T-helper 17 cell (primary cell): Measurements from ENCODE around the gene TMTC2. TPM values are rescaled to one million over a fixed set of nuclear protein-coding genes. Genes with fewer than 3 reads are reported as not detected.

ENCODE experiments used
- ATAC-seq: fragments of 150-1000 bp; cut with Tn5 transposase; 2 replicates; pipeline ENCODE4 v1.10.0; 2021; ENCODE audit warnings: mild to moderate bottlenecking, moderate library complexity
- DNase-seq, 3 donors: peaks; one replicate each; pipeline versions ENCODE4 v3.0.0 to v3.0.0-alpha.2; 2020 to 2021
- H3K9me3 ChIP-seq: one replicate; pipeline ENCODE4 v1.7.0; 2013; ENCODE audit warnings: low read length, mild to moderate bottlenecking; ENCODE audit not compliant: control insufficient read depth, poor library complexity, severe bottlenecking
- H3K27ac Mint-ChIP-seq: one replicate; pipeline ENCODE4 v1.8.0; 2022; ENCODE audit warnings: mild to moderate bottlenecking, moderate library complexity, mixed read lengths
- H3K27me3 Mint-ChIP-seq: one replicate; pipeline ENCODE4 v1.8.0; 2022; ENCODE audit warnings: mixed read lengths
- H3K36me3 Mint-ChIP-seq: one replicate; pipeline ENCODE4 v1.8.0; 2022; ENCODE audit warnings: low read depth, mixed read lengths
- H3K4me1 Mint-ChIP-seq: one replicate; pipeline ENCODE4 v1.8.0; 2022; ENCODE audit warnings: mild to moderate bottlenecking, mixed read lengths
- H3K4me3 Mint-ChIP-seq: one replicate; pipeline ENCODE4 v1.8.0; 2022; ENCODE audit warnings: mild to moderate bottlenecking, moderate library complexity, mixed read lengths
- total RNA-seq, 4 donors: library from RNA in 2 of 4; stranded (reverse) in 2 of 4; gene quantifications; one replicate each; pipeline ENCODE4 v1.2.3 and lab custom pipeline; 2022 to 2026

Gene TMTC2
- total RNA-seq, 2 donors from 2014 or later, result 6.0 to 6.2 TPM

GRCh38 chr12:82877963-82878362 is 191.3 kb downstream of the TMTC2 start:
- Mint-ChIP-seq H3K27me3 (no peaks in the 10 kb centered on the region), H3K36me3 (no peaks in the 10 kb centered on the region), H3K27ac (no peak overlapping the region), H3K4me1 (peaks cover 2% of the 10 kb centered on the region), H3K4me3 (no peak overlapping the region)
- ATAC-seq, result no peak
- DNase-seq, result no peak
- H3K9me3 ChIP-seq, result no peaks in the 10 kb centered on the region

- Mint-ChIP-seq H3K4me1 (no peaks in the 10 kb centered on the region), H3K36me3 (no peaks in the 10 kb centered on the region), H3K4me3 (no peak overlapping the region), H3K27me3 (no peaks in the 10 kb centered on the region), H3K27ac (no peak overlapping the region)
- ATAC-seq, result no peak
- no peak for DNase-seq
- no peaks in the 10 kb centered on the region for H3K9me3 ChIP-seq
These were observed 193.8 kb downstream of the TMTC2 start for GRCh38 chr12:82880442-82880901.

- H3K9me3 ChIP-seq, result no peaks in the 10 kb centered on the region
- ATAC-seq (no peak), DNase-seq (no peak)
- Mint-ChIP-seq H3K27ac (no peak overlapping the region), H3K4me3 (no peak overlapping the region), H3K4me1 (no peaks in the 10 kb centered on the region), H3K36me3 (no peaks in the 10 kb centered on the region), H3K27me3 (no peaks in the 10 kb centered on the region)
These were observed 197.0 kb downstream of the TMTC2 start for GRCh38 chr12:82883394-82884355.

- no peaks in the 10 kb centered on the region for H3K9me3 ChIP-seq
- DNase-seq (no peak), ATAC-seq (no peak)
- Mint-ChIP-seq H3K27ac (no peak overlapping the region), H3K36me3 (no peaks in the 10 kb centered on the region), H3K4me1 (no peaks in the 10 kb centered on the region), H3K4me3 (no peak overlapping the region), H3K27me3 (no peaks in the 10 kb centered on the region)
These were observed 200.1 kb downstream of the TMTC2 start for GRCh38 chr12:82886671-82887340.

GRCh38 chr12:82893896-82894295 is 207.2 kb downstream of the TMTC2 start:
- no peaks in the 10 kb centered on the region for H3K36me3 Mint-ChIP-seq
- H3K4me1 Mint-ChIP-seq, result peaks cover 2% of the 10 kb centered on the region
- ATAC-seq, result no peak
- DNase-seq, result no peak
- no peaks in the 10 kb centered on the region for H3K27me3 Mint-ChIP-seq
- no peak overlapping the region for H3K27ac Mint-ChIP-seq
- H3K4me3 Mint-ChIP-seq, result no peak overlapping the region
- no peaks in the 10 kb centered on the region for H3K9me3 ChIP-seq

GRCh38 chr12:82896277-82896676 is 209.6 kb downstream of the TMTC2 start:
- Mint-ChIP-seq H3K27me3 (no peaks in the 10 kb centered on the region), H3K27ac (no peak overlapping the region), H3K4me3 (no peak overlapping the region), H3K36me3 (no peaks in the 10 kb centered on the region), H3K4me1 (peaks cover 2% of the 10 kb centered on the region)
- no peaks in the 10 kb centered on the region for H3K9me3 ChIP-seq
- ATAC-seq, result no peak
- no peak for DNase-seq

- H3K9me3 ChIP-seq, result no peaks in the 10 kb centered on the region
- ATAC-seq (no peak), DNase-seq (no peak)
- Mint-ChIP-seq H3K27ac (no peak overlapping the region), H3K4me3 (no peak overlapping the region), H3K36me3 (no peaks in the 10 kb centered on the region), H3K27me3 (no peaks in the 10 kb centered on the region), H3K4me1 (peaks cover 2% of the 10 kb centered on the region)
These were observed 210.3 kb downstream of the TMTC2 start for GRCh38 chr12:82896979-82897378.

- ATAC-seq (no peak), DNase-seq (no peak)
- no peak overlapping the region for H3K27ac Mint-ChIP-seq
- H3K36me3 Mint-ChIP-seq, result no peaks in the 10 kb centered on the region
- no peaks in the 10 kb centered on the region for H3K9me3 ChIP-seq
- H3K4me1 Mint-ChIP-seq, result no peaks in the 10 kb centered on the region
- no peaks in the 10 kb centered on the region for H3K27me3 Mint-ChIP-seq
- no peak overlapping the region for H3K4me3 Mint-ChIP-seq
These were observed 211.7 kb downstream of the TMTC2 start for GRCh38 chr12:82898441-82898840.

GRCh38 chr12:82904219-82904790 is 217.6 kb downstream of the TMTC2 start:
- H3K4me3 Mint-ChIP-seq, result no peak overlapping the region
- H3K27ac Mint-ChIP-seq, result no peak overlapping the region
- no peaks in the 10 kb centered on the region for H3K4me1 Mint-ChIP-seq
- ATAC-seq (no peak), DNase-seq (no peak)
- no peaks in the 10 kb centered on the region for H3K9me3 ChIP-seq
- no peaks in the 10 kb centered on the region for H3K27me3 Mint-ChIP-seq
- no peaks in the 10 kb centered on the region for H3K36me3 Mint-ChIP-seq

- Mint-ChIP-seq H3K4me3 (no peak overlapping the region), H3K27ac (no peak overlapping the region), H3K36me3 (no peaks in the 10 kb centered on the region), H3K27me3 (no peaks in the 10 kb centered on the region), H3K4me1 (no peaks in the 10 kb centered on the region)
- no peaks in the 10 kb centered on the region for H3K9me3 ChIP-seq
- no peak for DNase-seq
- ATAC-seq, result no peak
These were observed 223.7 kb downstream of the TMTC2 start for GRCh38 chr12:82910246-82910893.

GRCh38 chr12:82912406-82912805 is 225.7 kb downstream of the TMTC2 start:
- Mint-ChIP-seq H3K27ac (no peak overlapping the region), H3K36me3 (no peaks in the 10 kb centered on the region), H3K4me1 (no peaks in the 10 kb centered on the region), H3K4me3 (no peak overlapping the region), H3K27me3 (no peaks in the 10 kb centered on the region)
- no peak for DNase-seq
- no peaks in the 10 kb centered on the region for H3K9me3 ChIP-seq
- ATAC-seq, result no peak

- Mint-ChIP-seq H3K27me3 (no peaks in the 10 kb centered on the region), H3K4me1 (no peaks in the 10 kb centered on the region), H3K27ac (no peak overlapping the region), H3K4me3 (no peak overlapping the region), H3K36me3 (no peaks in the 10 kb centered on the region)
- ATAC-seq, result no peak
- no peaks in the 10 kb centered on the region for H3K9me3 ChIP-seq
- no peak for DNase-seq
These were observed 232.8 kb downstream of the TMTC2 start for GRCh38 chr12:82919388-82920054.
